HEK293T (cell line): Measurements from ENCODE around the gene CACNB1.

ENCODE experiments used
- BHLHE40 ChIP-seq: fragments of 450-650 bp; IDR thresholded peaks from 2 replicates; pipeline ENCODE4 v1.6.1; 2016; ENCODE audit warnings: mild to moderate bottlenecking, moderate library complexity, borderline replicate concordance
- ELF4 ChIP-seq: fragments of 450-650 bp; IDR thresholded peaks from 2 replicates; pipeline ENCODE4 v1.6.1; 2017; ENCODE audit warnings: antibody characterized with exemption
- FOXA1 ChIP-seq: fragments of 450-650 bp; IDR thresholded peaks from 2 replicates; pipeline ENCODE4 v1.6.1; 2016; ENCODE audit warnings: mild to moderate bottlenecking
- FOXM1 ChIP-seq: fragments of 450-650 bp; IDR thresholded peaks from 2 replicates; pipeline ENCODE4 v1.6.1; 2017; ENCODE audit warnings: mild to moderate bottlenecking, borderline replicate concordance
- L3MBTL2 ChIP-seq: fragments of 450-650 bp; conservative IDR thresholded peaks from 2 replicates; pipeline ENCODE4 v1.6.1; 2016; ENCODE audit warnings: mild to moderate bottlenecking
- NFRKB ChIP-seq: fragments of 450-650 bp; IDR thresholded peaks from 2 replicates; pipeline ENCODE4 v1.6.1; 2016; ENCODE audit warnings: mild to moderate bottlenecking, moderate library complexity
- SP1 ChIP-seq: fragments of 450-650 bp; IDR thresholded peaks from 2 replicates; pipeline ENCODE4 v1.6.1; 2017
- ZNF384 ChIP-seq: fragments of 450-650 bp; IDR thresholded peaks from 2 replicates; pipeline ENCODE4 v1.6.1; 2016

DNA sequence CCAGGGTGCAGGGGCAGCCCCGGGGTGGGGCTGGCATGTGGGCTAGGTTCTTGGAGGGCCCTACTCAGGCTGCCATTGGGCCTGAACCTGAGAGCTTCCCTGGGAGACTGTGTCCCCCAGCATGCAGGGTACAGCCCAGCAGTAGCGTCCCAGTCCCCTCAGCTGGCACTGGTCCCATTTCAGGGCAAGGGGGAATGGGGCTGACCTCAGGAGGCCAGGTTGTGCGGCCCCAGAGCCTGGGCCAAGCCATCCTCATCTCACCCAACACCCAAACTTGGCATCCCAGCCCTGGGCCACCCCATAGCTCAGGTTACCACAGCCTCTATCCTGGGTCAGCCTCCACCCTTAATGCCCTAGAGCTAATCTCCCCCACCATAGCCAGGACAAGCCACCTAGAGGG lies 52.3 kb downstream of the CACNB1 start:
- no peak for TF ChIP-seq NFRKB
- no peak for TF ChIP-seq ELF4
- TF ChIP-seq SP1, result no peak
- TF ChIP-seq BHLHE40, result no peak
- no peak for TF ChIP-seq ZNF384
- no peak for TF ChIP-seq FOXA1
- TF ChIP-seq L3MBTL2, result no peak
- TF ChIP-seq FOXM1, result no peak
